ENCODE data around the gene HDAC7. TPM values are rescaled to one million over a fixed set of nuclear protein-coding genes. Genes with fewer than 3 reads are reported as not detected.

HDAC7 gene
- total and polyA plus RNA-seq, 4 donors, result 49.3 to 119 (median 69.7) TPM

- DNase-seq, result no peak
Measured at GRCh38 chr12:47754126-47754525, 65.6 kb downstream of the HDAC7 start.

GRCh38 chr12:47753021-47754001, 66.4 kb downstream of the HDAC7 start:
- H3K36me3 ChIP-seq (ENCODE audit: control insufficient read depth in 4 of 4, insufficient read depth in 4 of 4, low read length in 4 of 4), result peaks cover 0 to 15% (median 0%) of the 10 kb centered on the region in 4 donors
- H3K27ac ChIP-seq (ENCODE audit: low read depth in 1 of 2, low read length in 1 of 2), result peak overlapping the region; percentile 68 to 92
- ATAC-seq (ENCODE audit: insufficient read depth, low FRiP score) (peak; percentile 37), DNase-seq (peak; percentile 59 to 75 (median 61))
- H3K4me1 ChIP-seq (ENCODE audit: control insufficient read depth in 5 of 5, insufficient read depth in 5 of 5, low read length in 5 of 5), result peaks cover 9 to 30% (median 17%) of the 10 kb centered on the region in 5 donors
- TF ChIP-seq CTCF (IDR thresholded peaks at IDR 0.05; ENCODE audit: control extremely low read depth, extremely low read depth), result no peak
- WGBS, 2 donors, result 44 to 59% methylated on average over 11 of the region's 11 CpGs
- no peak overlapping the region for H3K4me3 ChIP-seq
- H3K9me3 ChIP-seq (ENCODE audit: control insufficient read depth in 4 of 4, insufficient read depth in 3 of 4, low read length in 3 of 4), result no peaks in the 10 kb centered on the region
- H3K27me3 ChIP-seq (ENCODE audit: control insufficient read depth in 3 of 3, insufficient read depth in 3 of 3, low read length in 2 of 3), result no peaks in the 10 kb centered on the region
- no peak overlapping the region for H3K9ac ChIP-seq (ENCODE audit: insufficient read depth in 1 of 2, low read length in 2 of 2)

More at GRCh38 chr12:47754126-47754525, 65.6 kb downstream of the HDAC7 start:
- Histone ChIP-seq H3K4me1 (ENCODE audit: control insufficient read depth in 5 of 5, insufficient read depth in 5 of 5, low read length in 5 of 5) (peaks cover 11 to 34% (median 23%) of the 10 kb centered on the region in 5 donors), H3K4me3 (no peak overlapping the region), H3K36me3 (ENCODE audit: control insufficient read depth in 4 of 4, insufficient read depth in 4 of 4, low read length in 4 of 4) (peaks cover 0 to 13% (median 0%) of the 10 kb centered on the region in 4 donors), H3K27me3 (ENCODE audit: control insufficient read depth in 3 of 3, insufficient read depth in 3 of 3, low read length in 2 of 3) (no peaks in the 10 kb centered on the region), H3K27ac (ENCODE audit: low read depth in 1 of 2, low read length in 1 of 2) (peak overlapping the region; percentile 68 to 92), H3K9ac (ENCODE audit: insufficient read depth in 1 of 2, low read length in 2 of 2) (no peak overlapping the region), H3K9me3 (ENCODE audit: control insufficient read depth in 4 of 4, insufficient read depth in 3 of 4, low read length in 3 of 4) (no peaks in the 10 kb centered on the region)
- no peak for ATAC-seq (ENCODE audit: insufficient read depth, low FRiP score)
- 85 to 91% methylated on average over 4 of the region's 4 CpGs for WGBS, 2 donors
- TF ChIP-seq CTCF (IDR thresholded peaks at IDR 0.05; ENCODE audit: control extremely low read depth, extremely low read depth), result no peak

GRCh38 chr12:47752552-47752951, 67.2 kb downstream of the HDAC7 start:
- DNase-seq, result no peak
- H3K9ac ChIP-seq (ENCODE audit: insufficient read depth in 1 of 2, low read length in 2 of 2), result no peak overlapping the region
- TF ChIP-seq CTCF (IDR thresholded peaks at IDR 0.05; ENCODE audit: control extremely low read depth, extremely low read depth), result no peak
- H3K4me1 ChIP-seq (ENCODE audit: control insufficient read depth in 5 of 5, insufficient read depth in 5 of 5, low read length in 5 of 5), result peaks cover 7 to 25% (median 13%) of the 10 kb centered on the region in 5 donors
- no peaks in the 10 kb centered on the region for H3K9me3 ChIP-seq (ENCODE audit: control insufficient read depth in 4 of 4, insufficient read depth in 3 of 4, low read length in 3 of 4)
- H3K27ac ChIP-seq (ENCODE audit: low read depth in 1 of 2, low read length in 1 of 2), result peak overlapping the region; percentile 64 to 92
- ATAC-seq (ENCODE audit: insufficient read depth, low FRiP score), result no peak
- peaks cover 0 to 19% (median 0%) of the 10 kb centered on the region in 4 donors for H3K36me3 ChIP-seq (ENCODE audit: control insufficient read depth in 4 of 4, insufficient read depth in 4 of 4, low read length in 4 of 4)
- H3K27me3 ChIP-seq (ENCODE audit: control insufficient read depth in 3 of 3, insufficient read depth in 3 of 3, low read length in 2 of 3), result no peaks in the 10 kb centered on the region
- H3K4me3 ChIP-seq, result no peak overlapping the region
- WGBS, 2 donors, result 75 to 87% methylated on average over 7 of the region's 7 CpGs
